Measurements from ENCODE around the gene EVX1. TPM values are rescaled to one million over a fixed set of nuclear protein-coding genes. Genes with fewer than 3 reads are reported as not detected.

The EVX1 gene
- total RNA-seq, 1 experiment from 2014 or later = 0.33 TPM

- Histone ChIP-seq H3K4me1 (ENCODE audit: insufficient read depth, low read length) (peaks cover 7% of the 10 kb centered on the region; the same call in 1 of the 2 replicates), H3K9me2 (replicated peaks; ENCODE audit: low read length) (no peaks in the 10 kb centered on the region), H2AFZ (ENCODE audit: low read length) (no peak overlapping the region), H3F3A (ENCODE audit: low read length, unreplicated experiment) (no peaks in the 10 kb centered on the region), H3K27me3 (ENCODE audit: low read length) (peaks cover 13% of the 10 kb centered on the region), H3K4me3 (ENCODE audit: low read length) (no peak overlapping the region), H3K9ac (ENCODE audit: low read length) (no peak overlapping the region), H3K4me2 (ENCODE audit: low read length) (no peak overlapping the region), H3K36me3 (ENCODE audit: low read depth, low read length) (no peaks in the 10 kb centered on the region), H3K27ac (ENCODE audit: low read length) (no peak overlapping the region), H3K79me2 (ENCODE audit: low read length) (no peaks in the 10 kb centered on the region), H3K9me3 (ENCODE audit: low read length) (no peaks in the 10 kb centered on the region), H4K20me1 (ENCODE audit: low read length) (no peaks in the 10 kb centered on the region)
- CTCF ChIA-PET = no interaction called here
- intact Hi-C loops (cut with micrococcal nuclease) = loop anchor here (2.0 kb wide), 1 partner anchor 105 kb away; no protein-coding TSS in a partner anchor
- no peak for TF ChIP-seq CTCF (conservative IDR thresholded peaks at IDR 0.05; ENCODE audit: low read depth, low read length)
- no peak for TF ChIP-seq EZH2 (IDR thresholded peaks at IDR 0.05; ENCODE audit: low read length, unreplicated experiment)
- no peak for TF ChIP-seq EZH2phosphoT487 (IDR thresholded peaks at IDR 0.05; ENCODE audit: borderline replicate concordance, low read length)
- POLR2A ChIA-PET (ENCODE audit: unreplicated experiment) = no interaction called here
- BruUV-seq (replicated peaks) = no TSS peak
- no peak for ATAC-seq
- no peak for DNase-seq
These were observed 1.2 kb upstream of the EVX1 start for GRCh38 chr7:27241189-27242056.

- no peak overlapping the region for H3K9ac ChIP-seq (ENCODE audit: low read length)
- peaks cover 13% of the 10 kb centered on the region for H3K27me3 ChIP-seq (ENCODE audit: low read length)
- H3K9me3 ChIP-seq (ENCODE audit: low read length) = no peaks in the 10 kb centered on the region
- CTCF ChIA-PET = interaction anchor here (0.6 kb wide), 1 partner anchor 113 kb away, joined by 3 read pairs; no protein-coding TSS in a partner anchor
- peaks cover 7% of the 10 kb centered on the region; the same call in 1 of the 2 replicates for H3K4me1 ChIP-seq (ENCODE audit: insufficient read depth, low read length)
- no peaks in the 10 kb centered on the region for H3K9me2 ChIP-seq (replicated peaks; ENCODE audit: low read length)
- H3K27ac ChIP-seq (ENCODE audit: low read length) = no peak overlapping the region
- intact Hi-C loops (cut with micrococcal nuclease) = loop anchor here (2.0 kb wide), 1 partner anchor 105 kb away; no protein-coding TSS in a partner anchor
- no peak for DNase-seq
- H3K79me2 ChIP-seq (ENCODE audit: low read length) = no peaks in the 10 kb centered on the region
- no TSS peak for BruUV-seq (replicated peaks)
- no peaks in the 10 kb centered on the region for H4K20me1 ChIP-seq (ENCODE audit: low read length)
- ATAC-seq = no peak
- no peak for TF ChIP-seq CTCF (conservative IDR thresholded peaks at IDR 0.05; ENCODE audit: low read depth, low read length)
- H3K36me3 ChIP-seq (ENCODE audit: low read depth, low read length) = no peaks in the 10 kb centered on the region
- peak overlapping the region; percentile 89 for H3K4me3 ChIP-seq (ENCODE audit: low read length)
- H2AFZ ChIP-seq (ENCODE audit: low read length) = peak overlapping the region; percentile 84
- POLR2A ChIA-PET (ENCODE audit: unreplicated experiment) = no interaction called here
- peak overlapping the region; percentile 100 for H3K4me2 ChIP-seq (ENCODE audit: low read length)
- no peaks in the 10 kb centered on the region for H3F3A ChIP-seq (ENCODE audit: low read length, unreplicated experiment)
These were observed 448 bp upstream of the EVX1 start for GRCh38 chr7:27242154-27242553.

Measured in PC-3 (cell line).